Activated naive CD4-positive, alpha-beta T cell treated with anti-CD3 and anti-CD28 coated beads, Interleukin-2, amount 50 U/mL, for 72 hours (primary cell): ENCODE data around the gene PRRX1. TPM values are rescaled to one million over a fixed set of nuclear protein-coding genes. Genes with fewer than 3 reads are reported as not detected.

Experiments used
- ATAC-seq, 2 donors: fragments of 150-1000 bp; cut with Tn5 transposase; 2 replicates each; pipeline ENCODE4 v1.10.0; 2021; ENCODE audit warnings: mild to moderate bottlenecking in 2 of 2, moderate library complexity in 2 of 2
- DNase-seq, 2 donors: peaks; one replicate each; pipeline ENCODE4 v3.0.0; 2021 to 2022; ENCODE audit warnings: low spot score in 2 of 2
- H3K27ac Mint-ChIP-seq, 2 donors: one replicate each; pipeline ENCODE4 v1.8.0; 2022; ENCODE audit warnings: mild to moderate bottlenecking in 2 of 2, mixed read lengths in 2 of 2
- H3K36me3 Mint-ChIP-seq, 2 donors: one replicate each; pipeline ENCODE4 v1.8.0; 2022; ENCODE audit warnings: mixed read lengths in 2 of 2
- H3K9me3 Mint-ChIP-seq, 2 donors: one replicate each; pipeline ENCODE4 v1.8.0; 2022; ENCODE audit warnings: mixed read lengths in 2 of 2
- total RNA-seq, 2 donors: library from RNA; stranded (reverse); gene quantifications; one replicate each; pipeline ENCODE4 v1.2.3, GENCODE V29; 2022

Gene PRRX1
- total RNA-seq, 2 donors from 2014 or later, result not detected

GRCh38 chr1:170661646-170662411, 2.1 kb upstream of the PRRX1 start:
- Mint-ChIP-seq H3K27ac (no peak overlapping the region), H3K9me3 (no peaks in the 10 kb centered on the region), H3K36me3 (peaks cover 6 to 13% of the 10 kb centered on the region in 2 donors)
- ATAC-seq, result no peak
- no peak for DNase-seq

- no peak for ATAC-seq
- H3K36me3 Mint-ChIP-seq, result peaks cover 9 to 18% of the 10 kb centered on the region in 2 donors
- H3K27ac Mint-ChIP-seq, result no peak overlapping the region
- DNase-seq, result no peak
- H3K9me3 Mint-ChIP-seq, result no peaks in the 10 kb centered on the region
These were observed 1.1 kb upstream of the PRRX1 start for GRCh38 chr1:170662561-170663403.

- Mint-ChIP-seq H3K9me3 (no peaks in the 10 kb centered on the region), H3K27ac (no peak overlapping the region), H3K36me3 (peaks cover 13 to 18% of the 10 kb centered on the region in 2 donors)
- ATAC-seq (no peak), DNase-seq (no peak)
These were observed 383 bp upstream of the PRRX1 start for GRCh38 chr1:170663404-170664092.

GRCh38 chr1:170664828-170665612, 1.1 kb downstream of the PRRX1 start:
- no peaks in the 10 kb centered on the region for H3K9me3 Mint-ChIP-seq
- no peak overlapping the region for H3K27ac Mint-ChIP-seq
- peaks cover 15 to 18% of the 10 kb centered on the region in 2 donors for H3K36me3 Mint-ChIP-seq
- DNase-seq (no peak), ATAC-seq (peak in 1 of 2 donors; percentile 58)

GRCh38 chr1:170665629-170666028, 1.7 kb downstream of the PRRX1 start:
- DNase-seq, result no peak
- no peaks in the 10 kb centered on the region for H3K9me3 Mint-ChIP-seq
- H3K27ac Mint-ChIP-seq, result no peak overlapping the region
- peaks cover 15 to 18% of the 10 kb centered on the region in 2 donors for H3K36me3 Mint-ChIP-seq
- ATAC-seq, result no peak

- DNase-seq (no peak), ATAC-seq (no peak)
- H3K9me3 Mint-ChIP-seq, result no peaks in the 10 kb centered on the region
- H3K27ac Mint-ChIP-seq, result no peak overlapping the region
- H3K36me3 Mint-ChIP-seq, result peaks cover 15 to 28% of the 10 kb centered on the region in 2 donors
These were observed 2.8 kb downstream of the PRRX1 start for GRCh38 chr1:170666541-170667254.

GRCh38 chr1:170668209-170669106, 4.5 kb downstream of the PRRX1 start:
- Mint-ChIP-seq H3K27ac (no peak overlapping the region), H3K36me3 (peaks cover 15 to 30% of the 10 kb centered on the region in 2 donors), H3K9me3 (no peaks in the 10 kb centered on the region)
- ATAC-seq (no peak), DNase-seq (no peak)

- Mint-ChIP-seq H3K36me3 (peaks cover 15 to 30% of the 10 kb centered on the region in 2 donors), H3K27ac (no peak overlapping the region), H3K9me3 (no peaks in the 10 kb centered on the region)
- no peak for DNase-seq
- no peak for ATAC-seq
These were observed 5.1 kb downstream of the PRRX1 start for GRCh38 chr1:170669107-170669445.

- peaks cover 15 to 30% of the 10 kb centered on the region in 2 donors for H3K36me3 Mint-ChIP-seq
- peak overlapping the region in 1 of 2 donors; percentile 39 for H3K27ac Mint-ChIP-seq
- ATAC-seq, result no peak
- H3K9me3 Mint-ChIP-seq, result no peaks in the 10 kb centered on the region
- no peak for DNase-seq
These were observed 5.9 kb downstream of the PRRX1 start for GRCh38 chr1:170669586-170670530.

- peak in 1 of 2 donors; percentile 66 for DNase-seq
- H3K9me3 Mint-ChIP-seq, result no peaks in the 10 kb centered on the region
- ATAC-seq, result no peak
- H3K27ac Mint-ChIP-seq, result no peak overlapping the region
- H3K36me3 Mint-ChIP-seq, result peaks cover 15 to 22% of the 10 kb centered on the region in 2 donors
These were observed 7.1 kb downstream of the PRRX1 start for GRCh38 chr1:170670802-170671628.

- ATAC-seq (no peak), DNase-seq (no peak)
- Mint-ChIP-seq H3K36me3 (peaks cover 11 to 19% of the 10 kb centered on the region in 2 donors), H3K27ac (no peak overlapping the region), H3K9me3 (no peaks in the 10 kb centered on the region)
These were observed 7.7 kb downstream of the PRRX1 start for GRCh38 chr1:170671629-170671963.

- DNase-seq (no peak), ATAC-seq (no peak)
- Mint-ChIP-seq H3K27ac (no peak overlapping the region), H3K9me3 (no peaks in the 10 kb centered on the region), H3K36me3 (peaks cover 6 to 12% of the 10 kb centered on the region in 2 donors)
These were observed 8.4 kb downstream of the PRRX1 start for GRCh38 chr1:170672316-170672715.

- Mint-ChIP-seq H3K36me3 (peaks cover 0 to 11% of the 10 kb centered on the region in 2 donors), H3K9me3 (no peaks in the 10 kb centered on the region), H3K27ac (no peak overlapping the region)
- ATAC-seq, result no peak
- DNase-seq, result no peak
These were observed 10.3 kb downstream of the PRRX1 start for GRCh38 chr1:170674239-170674638.
